GM12801 (cell line): ENCODE measurements around the gene RLIM.

ENCODE experiments used
- CTCF ChIP-seq: IDR thresholded peaks from one replicate; pipeline ENCODE4 v1.5.1; 2011; ENCODE audit warnings: control low read depth; ENCODE audit not compliant: insufficient read length; ENCODE audit errors: extremely low read depth

RLIM gene

GRCh38 chrX:74535408-74536151, 78.8 kb downstream of the RLIM start:
- no peak for TF ChIP-seq CTCF
